KMS-11 (cell line): Measurements from ENCODE around the gene ADAMTS19.
A peak's percentile ranks its signal among the peaks of the same experiment; 100 is the strongest.
"Not testable (repeated sequence)": the region's sequence is repeated elsewhere in the genome, so short reads cannot be mapped to it uniquely, and the experiment has no call there.

Source experiments
- H2AFZ ChIP-seq: fragments of 200-600 bp; sonication (generic); 2 replicates; pipeline ENCODE4 v1.6.1; 2016; ENCODE audit warnings: antibody characterized with exemption, mixed run types, low read depth
- H3K27ac ChIP-seq: fragments of 200-600 bp; sonication (generic); 2 replicates; pipeline ENCODE4 v1.6.1; 2016; ENCODE audit warnings: mild to moderate bottlenecking, mixed run types
- H3K27me3 ChIP-seq: fragments of 200-600 bp; sonication (generic); 2 replicates; pipeline ENCODE4 v1.6.1; 2017; ENCODE audit warnings: mild to moderate bottlenecking, low read depth, mixed run types, moderate library complexity; ENCODE audit not compliant: insufficient read depth
- H3K36me3 ChIP-seq: fragments of 200-600 bp; sonication (generic); 2 replicates; pipeline ENCODE4 v1.6.1; 2017; ENCODE audit warnings: mild to moderate bottlenecking, mixed run types; ENCODE audit not compliant: insufficient read depth
- H3K4me1 ChIP-seq: fragments of 200-600 bp; sonication (generic); 2 replicates; pipeline ENCODE4 v1.6.1; 2016; ENCODE audit warnings: mild to moderate bottlenecking, low read depth, mixed run types; ENCODE audit not compliant: poor library complexity, severe bottlenecking
- H3K4me2 ChIP-seq: fragments of 200-600 bp; sonication (generic); 2 replicates; pipeline ENCODE4 v1.7.0; 2016; ENCODE audit warnings: mild to moderate bottlenecking, mixed run types
- H3K4me3 ChIP-seq: fragments of 200-600 bp; sonication (generic); IDR thresholded peaks from 2 replicates; pipeline ENCODE4 v1.6.1; 2017; ENCODE audit warnings: low read depth, low read length, mixed read lengths; ENCODE audit not compliant: insufficient read depth
- H3K79me2 ChIP-seq: fragments of 200-600 bp; sonication (generic); 2 replicates; pipeline ENCODE4 v1.6.1; 2016; ENCODE audit warnings: low read depth, mixed run types; ENCODE audit not compliant: insufficient read depth
- H3K9ac ChIP-seq: fragments of 200-600 bp; sonication (generic); 2 replicates; pipeline ENCODE4 v1.6.1; 2016; ENCODE audit warnings: mild to moderate bottlenecking, mixed run types
- H4K20me1 ChIP-seq: fragments of 200-600 bp; sonication (generic); 2 replicates; pipeline ENCODE4 v1.6.1; 2016; ENCODE audit warnings: mild to moderate bottlenecking, mixed run types; ENCODE audit not compliant: insufficient read depth
- TF ChIP-seq, protein P1 (sequence below): fragments of 200-600 bp; sonication (generic); conservative IDR thresholded peaks from 2 replicates; pipeline ENCODE4 v1.6.1; 2017; ENCODE audit warnings: low read depth, mild to moderate bottlenecking, antibody characterized with exemption, low read length, moderate library complexity, mixed read lengths

The ADAMTS19 gene

DNA sequence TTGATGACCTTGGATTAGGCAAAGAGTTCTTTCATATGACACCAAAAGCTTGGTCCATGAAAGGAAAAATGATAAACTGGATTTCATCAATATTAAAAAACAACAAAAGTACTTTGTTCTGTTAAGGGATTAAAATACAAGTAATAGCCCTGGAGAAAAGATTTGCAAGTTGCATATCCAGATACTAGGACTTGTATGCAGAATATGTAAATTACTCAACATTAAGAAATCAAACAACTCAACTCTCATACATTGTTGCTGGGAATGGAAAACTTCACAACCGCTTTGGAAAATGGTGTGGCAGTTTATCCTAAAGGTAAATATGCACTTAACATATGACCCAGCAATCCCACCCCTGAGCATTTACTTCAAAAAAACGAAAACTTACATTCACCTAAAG lies 112.0 kb downstream of the ADAMTS19 start:
- H3K27ac ChIP-seq = no peak overlapping the region
- no peak overlapping the region for H3K4me2 ChIP-seq
- TF ChIP-seq, protein P1, sequence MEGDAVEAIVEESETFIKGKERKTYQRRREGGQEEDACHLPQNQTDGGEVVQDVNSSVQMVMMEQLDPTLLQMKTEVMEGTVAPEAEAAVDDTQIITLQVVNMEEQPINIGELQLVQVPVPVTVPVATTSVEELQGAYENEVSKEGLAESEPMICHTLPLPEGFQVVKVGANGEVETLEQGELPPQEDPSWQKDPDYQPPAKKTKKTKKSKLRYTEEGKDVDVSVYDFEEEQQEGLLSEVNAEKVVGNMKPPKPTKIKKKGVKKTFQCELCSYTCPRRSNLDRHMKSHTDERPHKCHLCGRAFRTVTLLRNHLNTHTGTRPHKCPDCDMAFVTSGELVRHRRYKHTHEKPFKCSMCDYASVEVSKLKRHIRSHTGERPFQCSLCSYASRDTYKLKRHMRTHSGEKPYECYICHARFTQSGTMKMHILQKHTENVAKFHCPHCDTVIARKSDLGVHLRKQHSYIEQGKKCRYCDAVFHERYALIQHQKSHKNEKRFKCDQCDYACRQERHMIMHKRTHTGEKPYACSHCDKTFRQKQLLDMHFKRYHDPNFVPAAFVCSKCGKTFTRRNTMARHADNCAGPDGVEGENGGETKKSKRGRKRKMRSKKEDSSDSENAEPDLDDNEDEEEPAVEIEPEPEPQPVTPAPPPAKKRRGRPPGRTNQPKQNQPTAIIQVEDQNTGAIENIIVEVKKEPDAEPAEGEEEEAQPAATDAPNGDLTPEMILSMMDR = no peak
- H3K9ac ChIP-seq = no peak overlapping the region
- no peaks in the 10 kb centered on the region for H3K36me3 ChIP-seq
- no peaks in the 10 kb centered on the region for H3K4me1 ChIP-seq
- H3K27me3 ChIP-seq = no peaks in the 10 kb centered on the region
- H3K79me2 ChIP-seq = no peaks in the 10 kb centered on the region
- H4K20me1 ChIP-seq = no peaks in the 10 kb centered on the region
- H2AFZ ChIP-seq = no peak overlapping the region
- H3K4me3 ChIP-seq = no peak overlapping the region

DNA sequence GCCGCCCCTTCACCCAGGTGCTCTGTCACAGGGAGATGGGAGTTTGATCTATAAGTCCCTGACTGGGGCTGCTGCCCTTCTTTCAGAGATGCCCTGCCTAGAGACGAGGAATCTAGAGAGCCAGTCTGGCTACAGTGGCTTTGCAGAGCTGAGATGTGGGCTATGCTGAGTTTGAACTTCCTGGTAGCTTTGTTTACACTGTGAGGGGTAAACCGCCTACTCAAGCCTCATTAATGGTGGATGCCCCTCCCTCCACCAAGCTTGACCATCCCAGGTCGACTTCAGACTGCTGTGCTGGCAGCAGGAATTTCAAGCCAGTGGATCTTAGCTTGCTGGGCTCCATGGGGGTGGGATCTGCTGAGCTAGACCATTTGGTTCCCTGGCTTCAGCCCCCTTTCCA lies 124.4 kb downstream of the ADAMTS19 start:
- not testable (repeated sequence) for H3K79me2 ChIP-seq, H3K4me1 ChIP-seq, H3K27ac ChIP-seq, H3K4me2 ChIP-seq, H3K9ac ChIP-seq, H4K20me1 ChIP-seq, H3K27me3 ChIP-seq, H3K4me3 ChIP-seq, H3K36me3 ChIP-seq, H2AFZ ChIP-seq

DNA sequence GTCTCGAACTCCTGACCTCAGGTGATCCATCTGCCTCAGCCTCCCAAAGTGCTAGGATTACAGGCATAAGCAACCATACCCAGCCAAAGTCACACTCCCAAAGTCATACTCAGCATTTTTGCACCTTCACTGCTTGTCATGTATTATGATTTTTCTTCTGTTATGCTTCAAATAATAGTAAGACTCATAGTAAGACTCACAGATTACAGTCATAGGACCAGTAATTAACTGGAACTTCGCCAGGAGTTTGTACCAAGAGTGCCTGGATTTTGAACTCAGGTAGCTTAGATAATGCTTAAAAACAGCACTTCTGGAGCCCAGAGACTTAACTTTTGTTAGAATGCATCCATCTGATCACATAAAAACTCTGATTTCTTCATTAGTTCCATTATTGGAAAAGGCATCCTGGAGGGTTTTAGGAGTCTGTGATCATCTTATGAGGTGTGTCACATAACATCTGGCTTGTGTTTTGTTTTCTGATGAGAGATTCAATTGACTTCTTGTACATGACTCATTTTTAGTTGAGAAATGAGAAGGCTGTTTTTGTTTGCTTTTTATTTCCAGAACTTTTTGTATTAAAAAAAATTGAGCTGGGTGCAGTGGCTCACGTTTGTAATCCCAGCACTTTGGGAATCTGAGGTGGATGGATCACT lies 131.5 kb downstream of the ADAMTS19 start:
- no peaks in the 10 kb centered on the region for H4K20me1 ChIP-seq
- H3K27me3 ChIP-seq = no peaks in the 10 kb centered on the region
- H3K36me3 ChIP-seq = no peaks in the 10 kb centered on the region
- no peak overlapping the region for H3K27ac ChIP-seq
- no peak overlapping the region for H3K4me3 ChIP-seq
- H2AFZ ChIP-seq = no peak overlapping the region
- no peak overlapping the region for H3K4me2 ChIP-seq
- H3K4me1 ChIP-seq = no peaks in the 10 kb centered on the region
- no peak overlapping the region for H3K9ac ChIP-seq
- H3K79me2 ChIP-seq = no peaks in the 10 kb centered on the region
- TF ChIP-seq, protein P1 = no peak

DNA sequence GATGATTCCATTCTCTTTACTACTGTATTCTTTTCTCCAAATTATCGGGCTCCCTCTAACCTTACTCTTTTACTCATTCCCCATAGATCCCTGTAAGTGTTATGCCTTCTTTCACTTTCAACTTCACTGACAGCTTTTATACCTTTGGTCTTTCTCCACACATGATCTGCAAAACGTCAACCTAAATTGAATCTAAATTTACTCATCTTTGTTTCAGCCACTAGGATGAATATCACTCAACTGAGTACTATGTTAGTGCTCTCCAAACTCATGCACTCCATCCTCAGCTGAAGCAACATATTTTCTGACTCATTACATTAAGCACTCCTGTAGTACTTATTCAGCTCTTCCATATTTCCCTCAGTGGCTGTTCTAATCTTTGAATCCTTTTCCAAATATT lies 133.4 kb downstream of the ADAMTS19 start:
- Histone ChIP-seq H4K20me1 (no peaks in the 10 kb centered on the region), H2AFZ (no peak overlapping the region), H3K4me1 (no peaks in the 10 kb centered on the region), H3K27me3 (no peaks in the 10 kb centered on the region), H3K27ac (no peak overlapping the region), H3K79me2 (no peaks in the 10 kb centered on the region), H3K4me3 (no peak overlapping the region), H3K4me2 (peak overlapping the region; percentile 22; the same call in 1 of the 2 replicates), H3K9ac (no peak overlapping the region), H3K36me3 (no peaks in the 10 kb centered on the region)
- TF ChIP-seq, protein P1 = no peak

DNA sequence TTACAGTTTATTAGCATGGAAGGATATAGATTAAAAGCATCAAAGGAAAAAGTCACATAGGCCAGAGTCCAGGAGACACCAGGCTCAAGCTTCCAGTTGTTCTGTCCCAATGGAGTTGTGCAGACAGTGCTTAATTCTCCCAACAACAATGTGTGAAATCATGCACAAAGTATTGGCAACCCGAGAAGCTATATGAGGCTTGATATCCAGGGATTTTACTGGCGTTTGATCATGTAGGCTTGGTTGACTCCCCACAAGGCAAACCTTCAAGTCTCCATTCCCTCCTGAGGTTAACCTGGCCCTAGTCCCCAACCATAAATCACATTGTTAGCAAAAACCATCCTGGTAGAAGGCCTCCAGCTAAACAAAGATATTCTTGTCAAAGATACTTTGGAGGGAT lies 141.5 kb downstream of the ADAMTS19 start:
- TF ChIP-seq, protein P1 = no peak
- no peaks in the 10 kb centered on the region for H3K27me3 ChIP-seq
- no peak overlapping the region for H3K4me3 ChIP-seq
- no peaks in the 10 kb centered on the region for H3K36me3 ChIP-seq
- H3K4me1 ChIP-seq = no peaks in the 10 kb centered on the region
- H4K20me1 ChIP-seq = no peaks in the 10 kb centered on the region
- H3K79me2 ChIP-seq = no peaks in the 10 kb centered on the region
- no peak overlapping the region for H3K4me2 ChIP-seq
- H2AFZ ChIP-seq = no peak overlapping the region
- H3K9ac ChIP-seq = no peak overlapping the region
- H3K27ac ChIP-seq = no peak overlapping the region
